GM18519 (cell line): ENCODE data around the gene PODNL1.

Experiments used
- ATAC-seq: cut with Tn5 transposase; IDR thresholded peaks from one replicate; pipeline ENCODE4 v1.9.1; 2021; ENCODE audit warnings: mild to moderate bottlenecking, moderate library complexity; ENCODE audit not compliant: unreplicated experiment, low FRiP score

The PODNL1 gene

GRCh38 chr19:13959141-13959961 lies 21.1 kb upstream of the PODNL1 start:
- ATAC-seq: no peak

- ATAC-seq: no peak
Observed at GRCh38 chr19:13958043-13958442, 19.8 kb upstream of the PODNL1 start.

- ATAC-seq: no peak
Observed at GRCh38 chr19:13957051-13957450, 18.8 kb upstream of the PODNL1 start.

GRCh38 chr19:13956365-13956744 lies 18.1 kb upstream of the PODNL1 start:
- no peak for ATAC-seq

GRCh38 chr19:13955662-13956364 lies 17.6 kb upstream of the PODNL1 start:
- no peak for ATAC-seq

- no peak for ATAC-seq
Observed at GRCh38 chr19:13954185-13954584, 16.0 kb upstream of the PODNL1 start.

- no peak for ATAC-seq
Observed at GRCh38 chr19:13952931-13953531, 14.8 kb upstream of the PODNL1 start.

GRCh38 chr19:13952154-13952930 lies 14.1 kb upstream of the PODNL1 start, which contains the start of gene DCAF15:
DCAF15 (plus strand) TSS chr19:13952509; CDS start chr19:13952513, 4 bp downstream.
- ATAC-seq: peak; percentile 92

- ATAC-seq: peak; percentile 5
Observed at GRCh38 chr19:13951799-13952153, 13.6 kb upstream of the PODNL1 start.

- no peak for ATAC-seq
Observed at GRCh38 chr19:13951043-13951442, 12.8 kb upstream of the PODNL1 start.

- no peak for ATAC-seq
Observed at GRCh38 chr19:13946414-13946813, 8.2 kb upstream of the PODNL1 start.

- no peak for ATAC-seq
Observed at GRCh38 chr19:13942023-13942684, 3.9 kb upstream of the PODNL1 start.

GRCh38 chr19:13937479-13938300 lies 527 bp downstream of the PODNL1 start:
- no peak for ATAC-seq

- ATAC-seq: no peak
Observed at GRCh38 chr19:13935765-13936510, 2.3 kb downstream of the PODNL1 start.

- no peak for ATAC-seq
Observed at GRCh38 chr19:13934785-13935109, 3.5 kb downstream of the PODNL1 start.

- no peak for ATAC-seq
Observed at GRCh38 chr19:13932911-13933393, 5.3 kb downstream of the PODNL1 start.

- ATAC-seq: no peak
Observed at GRCh38 chr19:13932149-13932637, 6.0 kb downstream of the PODNL1 start.

- no peak for ATAC-seq
Observed at GRCh38 chr19:13931391-13932148, 6.6 kb downstream of the PODNL1 start.
